ENCODE data around the gene TRAK2.

- TF ChIP-seq CTCF (IDR thresholded peaks at IDR 0.05) (no peak), POLR2A (IDR thresholded peaks at IDR 0.05) (no peak)
These were observed 42.3 kb downstream of the TRAK2 start for GRCh38 chr2:201408931-201409330.
